HCT116 (cell line): ENCODE data around the gene STARD7. TPM values are rescaled to one million over a fixed set of nuclear protein-coding genes. Genes with fewer than 3 reads are reported as not detected.

Source experiments
- ATAC-seq: fragments of 200-7000 bp; cut with Tn5 transposase; 2 replicates; pipeline ENCODE4 v1.9.1; 2020; ENCODE audit warnings: mild to moderate bottlenecking, moderate library complexity
- BruUV-seq: library from RNA; stranded (reverse); fragments of 400-500 nt; replicated peaks from 2 replicates; lab custom pipeline; 2021; lab: Mats Ljungman, UMichigan
- CTCF ChIA-PET: fragments of 300-600 bp; sonication (Branson Sonifier 250); formaldehyde crosslinking; loops from one replicate; lab custom pipeline; 2021; ENCODE audit warnings: antibody characterized with exemption; lab: Charles Lee
- POLR2A ChIA-PET: fragments of 300-600, 350-600 bp; sonication (Branson Sonifier 250); formaldehyde crosslinking; loops from one replicate; lab custom pipeline; 2021; ENCODE audit warnings: antibody characterized with exemption; lab: Charles Lee
- RAD21 ChIA-PET, 2 experiments: fragments of 300-600 bp; sonication (Branson Sonifier 250); formaldehyde crosslinking; loops; one replicate each; lab custom pipeline; 2023; ENCODE audit warnings: low total read pairs in 2 of 2; ENCODE audit not compliant: uncharacterized antibody in 2 of 2, unreplicated experiment in 2 of 2, low non-redundant PET in 1 of 2; lab: Charles Lee
- DNase-seq: peaks from one replicate; pipeline ENCODE4 v3.0.0-alpha.2; 2010; ENCODE audit warnings: low read depth, low spot score
- H2AFZ ChIP-seq: fragments of 200-600 bp; shearing (Covaris generic), sonication (generic); 2 replicates; pipeline ENCODE4 v1.6.1; 2017; ENCODE audit warnings: low read depth, mixed run types, mixed read lengths, antibody characterized with exemption, low read length; ENCODE audit not compliant: poor library complexity, severe bottlenecking
- H3K27ac ChIP-seq: 2 replicates; pipeline ENCODE4 v1.5.1; 2012; ENCODE audit warnings: low read depth, low read length
- H3K27me3 ChIP-seq: fragments of 200-600 bp; sonication (generic); 2 replicates; pipeline ENCODE4 v1.6.1; 2016; ENCODE audit warnings: mixed run types, low read length, mixed read lengths; ENCODE audit not compliant: insufficient read depth
- H3K36me3 ChIP-seq, 2 experiments: fragments of 200-500 bp in 1 of 2; fragments of 200-600 bp in 1 of 2; sonication (Bioruptor generic) in 1 of 2; sonication (generic) in 1 of 2; 2 replicates each; pipeline versions ENCODE4 v1.5.1 to v1.6.1; 2014 to 2016; ENCODE audit warnings: low read length in 2 of 2, inconsistent platforms in 1 of 2, mixed read lengths in 1 of 2, mixed run types in 1 of 2; ENCODE audit not compliant: insufficient read depth in 2 of 2, control insufficient read depth in 1 of 2
- H3K4me1 ChIP-seq, 2 experiments: fragments of 200-600 bp in 1 of 2; sonication (generic) in 1 of 2; 2 replicates each; pipeline versions ENCODE4 v1.5.1 to v1.6.1; 2012 to 2017; ENCODE audit warnings: low read length in 2 of 2, inconsistent platforms in 1 of 2, mild to moderate bottlenecking in 1 of 2, mixed read lengths in 1 of 2, mixed run types in 1 of 2, moderate library complexity in 1 of 2; ENCODE audit not compliant: insufficient read depth in 2 of 2, control insufficient read depth in 1 of 2
- H3K4me2 ChIP-seq: fragments of 200-600 bp; sonication (generic); 2 replicates; pipeline ENCODE4 v1.6.1; 2017; ENCODE audit warnings: mixed run types, low read length, mixed read lengths
- H3K4me3 ChIP-seq, 2 experiments: fragments of 200-600 bp in 1 of 2; sonication (generic) in 1 of 2; replicated peaks in 1 of 2; 2 replicates each; pipeline ENCODE4 v1.5.1; 2011 to 2016; ENCODE audit warnings: low read length in 2 of 2, control low read depth in 1 of 2, low read depth in 1 of 2, mild to moderate bottlenecking in 1 of 2, mixed read lengths in 1 of 2, mixed run types in 1 of 2
- H3K79me2 ChIP-seq: fragments of 200-600 bp; sonication (generic); 2 replicates; pipeline ENCODE4 v1.6.1; 2017; ENCODE audit warnings: mild to moderate bottlenecking, mixed run types, low read length, moderate library complexity, mixed read lengths; ENCODE audit not compliant: insufficient read depth
- H3K9ac ChIP-seq: fragments of 200-600 bp; sonication (generic); 2 replicates; pipeline ENCODE4 v1.6.1; 2016; ENCODE audit warnings: low read length, mixed read lengths
- H3K9me2 ChIP-seq: fragments of 200-600 bp; sonication (generic), shearing (Covaris generic); 2 replicates; pipeline ENCODE4 v1.6.1; 2017; ENCODE audit warnings: mixed run types, mild to moderate bottlenecking, moderate library complexity; ENCODE audit not compliant: insufficient read depth
- H3K9me3 ChIP-seq, 2 experiments: fragments of 200-500 bp in 1 of 2; fragments of 200-600 bp in 1 of 2; sonication (Bioruptor generic) in 1 of 2; sonication (generic) in 1 of 2; 2 replicates each; pipeline ENCODE4 v1.6.1; 2014 to 2017; ENCODE audit warnings: low read length in 2 of 2, mixed read lengths in 2 of 2, inconsistent platforms in 1 of 2, low read depth in 1 of 2, mild to moderate bottlenecking in 1 of 2, mixed run types in 1 of 2, moderate library complexity in 1 of 2; ENCODE audit not compliant: control insufficient read depth in 1 of 2, insufficient read depth in 1 of 2
- H4K20me1 ChIP-seq: fragments of 200-600 bp; sonication (generic), shearing (Covaris generic); 2 replicates; pipeline ENCODE4 v1.6.1; 2017; ENCODE audit warnings: mixed run types, mild to moderate bottlenecking, moderate library complexity; ENCODE audit not compliant: insufficient read depth
- CBX3 ChIP-seq: IDR thresholded peaks from 2 replicates; pipeline ENCODE4 v1.6.1; 2012; ENCODE audit warnings: low read depth
- EGR1 ChIP-seq: IDR thresholded peaks from 2 replicates; pipeline ENCODE4 v1.6.1; 2012; ENCODE audit warnings: low read depth
- ELF1 ChIP-seq: IDR thresholded peaks from 2 replicates; pipeline ENCODE4 v1.6.1; 2012; ENCODE audit warnings: low read depth, borderline replicate concordance
- EZH2 ChIP-seq: fragments of 200-600 bp; sonication (generic); IDR thresholded peaks from 2 replicates; pipeline ENCODE4 v1.6.1; 2017; ENCODE audit warnings: antibody characterized with exemption, mixed run types
- EZH2phosphoT487 ChIP-seq: fragments of 200-600 bp; IDR thresholded peaks from 2 replicates; pipeline ENCODE4 v1.6.1; 2018; ENCODE audit warnings: antibody characterized with exemption, borderline replicate concordance
- FOSL1 ChIP-seq: IDR thresholded peaks from 2 replicates; pipeline ENCODE4 v1.6.1; 2012; ENCODE audit warnings: low read depth
- JUND ChIP-seq: IDR thresholded peaks from 2 replicates; pipeline ENCODE4 v1.6.1; 2012
- POLR2A ChIP-seq: IDR thresholded peaks from 2 replicates; pipeline ENCODE4 v1.7.0; 2011; ENCODE audit warnings: borderline replicate concordance; ENCODE audit not compliant: insufficient read depth, insufficient read length; ENCODE audit errors: extremely low read depth
- POLR2AphosphoS5 ChIP-seq: IDR thresholded peaks from 2 replicates; pipeline ENCODE4 v1.6.1; 2011; ENCODE audit warnings: mild to moderate bottlenecking, low read depth, low read length, moderate library complexity
- RAD21 ChIP-seq: IDR thresholded peaks from 2 replicates; pipeline ENCODE4 v1.6.1; 2012; ENCODE audit warnings: low read depth, mild to moderate bottlenecking
- SIN3A ChIP-seq: IDR thresholded peaks from 2 replicates; pipeline ENCODE4 v1.6.1; 2012; ENCODE audit warnings: low read depth
- SP1 ChIP-seq: IDR thresholded peaks from 2 replicates; pipeline ENCODE4 v1.6.1; 2012; ENCODE audit warnings: low read depth
- SRF ChIP-seq: IDR thresholded peaks from 2 replicates; pipeline ENCODE4 v1.6.1; 2012; ENCODE audit warnings: low read depth
- YY1 ChIP-seq: IDR thresholded peaks from 2 replicates; pipeline ENCODE4 v1.6.1; 2011; ENCODE audit warnings: low read length, low read depth, moderate library complexity, mild to moderate bottlenecking; ENCODE audit not compliant: insufficient replicate concordance; ENCODE audit errors: extremely low read depth
- ZNF274 ChIP-seq: fragments of 200-500 bp; sonication (Bioruptor generic); IDR thresholded peaks from 2 replicates; pipeline ENCODE4 v1.6.1; 2014; ENCODE audit warnings: mild to moderate bottlenecking, low read depth, low read length, inconsistent platforms
- intact Hi-C: fragments of 100-400 bp; cut with micrococcal nuclease; formaldehyde crosslinking; loops from 2 replicates; pipeline ENCODE4 v1.10.0; 2022
- total RNA-seq: library from RNA; stranded (reverse); gene quantifications from one replicate; pipeline ENCODE4 v1.2.1, GENCODE V29; 2021; ENCODE audit not compliant: unreplicated experiment
- TF ChIP-seq, protein P1 (sequence below): IDR thresholded peaks from 2 replicates; pipeline ENCODE4 v1.6.1; 2012
- TF ChIP-seq, protein P2 (sequence below): IDR thresholded peaks from 2 replicates; pipeline ENCODE4 v1.6.1; 2012
- TF ChIP-seq, protein P3 (sequence below): IDR thresholded peaks from 2 replicates; pipeline ENCODE4 v1.6.1; 2012; ENCODE audit warnings: low read depth

STARD7 gene
- total RNA-seq, 1 experiment from 2014 or later, result 160 TPM

DNA sequence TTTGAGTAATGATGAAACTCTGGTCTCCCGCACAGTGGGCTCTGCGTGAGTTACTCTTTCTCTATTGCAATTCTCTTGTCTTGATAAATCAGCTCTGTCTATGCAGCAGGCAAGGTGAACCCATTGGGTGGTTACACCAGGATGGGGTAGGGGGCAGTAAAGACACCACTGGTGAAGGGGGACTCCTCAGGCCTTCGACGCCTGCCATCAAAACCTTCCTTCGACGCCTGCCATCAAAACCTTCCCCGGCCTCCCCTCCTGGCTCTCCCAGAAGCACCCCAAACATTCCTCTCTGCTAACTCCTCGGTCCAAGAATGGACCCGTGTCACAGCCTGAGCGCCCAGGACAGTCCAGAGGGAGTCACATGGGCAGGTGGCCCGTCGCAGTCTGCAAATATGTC, 4.8 kb upstream of the STARD7 start:
- H3K27me3 ChIP-seq, result no peaks in the 10 kb centered on the region
- H3K9ac ChIP-seq, result no peak overlapping the region
- no peaks in the 10 kb centered on the region for H3K36me3 ChIP-seq
- ChIA-PET RAD21 (no interaction called here), CTCF (no interaction called here), POLR2A (no interaction called here)
- intact Hi-C loops, result no loop called here
- no peaks in the 10 kb centered on the region for H4K20me1 ChIP-seq
- H3K4me3 ChIP-seq, result no peak overlapping the region
- no peaks in the 10 kb centered on the region for H3K9me2 ChIP-seq
- TF ChIP-seq FOSL1, result no peak
- TF ChIP-seq EZH2phosphoT487, result no peak
- no peak for TF ChIP-seq YY1
- no peak for TF ChIP-seq JUND
- TF ChIP-seq ELF1, result no peak
- no peak for TF ChIP-seq EZH2
- H3K4me1 ChIP-seq, result peaks cover 4 to 11% of the 10 kb centered on the region in 2 experiments; a peak in 3 of 4 replicates
- BruUV-seq, result no TSS peak
- no peak overlapping the region for H3K27ac ChIP-seq
- ATAC-seq, result no peak
- H2AFZ ChIP-seq, result no peak overlapping the region
- H3K4me2 ChIP-seq, result no peak overlapping the region
- H3K79me2 ChIP-seq, result peaks cover 17% of the 10 kb centered on the region; the same call in 1 of the 2 replicates
- DNase-seq, result no peak
- no peaks in the 10 kb centered on the region for H3K9me3 ChIP-seq

DNA sequence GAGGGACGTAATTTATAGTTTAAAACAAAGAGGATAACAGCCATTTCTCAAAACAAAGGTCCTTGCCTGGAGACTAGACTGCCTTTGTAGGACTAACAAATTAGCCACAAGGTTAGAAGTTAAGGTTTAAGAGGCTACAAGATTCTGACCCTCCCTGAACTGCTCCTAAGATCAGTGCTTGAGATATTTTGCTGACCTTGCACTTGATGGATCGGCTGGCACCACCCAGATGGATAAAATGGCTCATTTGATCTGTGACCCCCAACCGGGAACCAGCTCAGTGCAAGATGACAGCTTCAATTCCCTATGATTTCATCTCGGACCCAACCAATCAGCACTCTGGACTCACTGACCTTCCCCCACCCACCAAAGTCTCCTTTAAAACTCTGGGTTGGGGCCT, 3.7 kb upstream of the STARD7 start:
- CTCF ChIA-PET, result no interaction called here
- Histone ChIP-seq H3K27me3 (no peaks in the 10 kb centered on the region), H3K9me2 (no peaks in the 10 kb centered on the region), H2AFZ (no peak overlapping the region), H3K9me3 (no peaks in the 10 kb centered on the region), H3K4me1 (peaks cover 4 to 13% of the 10 kb centered on the region in 2 experiments; a peak in 3 of 4 replicates), H3K27ac (no peak overlapping the region), H3K79me2 (peaks cover 25% of the 10 kb centered on the region), H3K36me3 (no peaks in the 10 kb centered on the region), H4K20me1 (peaks cover 6% of the 10 kb centered on the region; the same call in 1 of the 2 replicates), H3K4me2 (no peak overlapping the region), H3K4me3 (no peak overlapping the region), H3K9ac (no peak overlapping the region)
- no TSS peak for BruUV-seq
- intact Hi-C loops, result no loop called here
- POLR2A ChIA-PET, result no interaction called here
- ATAC-seq, result no peak
- RAD21 ChIA-PET, result no interaction called here
- no peak for DNase-seq
- TF ChIP-seq ZNF274 (no peak), YY1 (no peak), EZH2phosphoT487 (no peak), POLR2AphosphoS5 (no peak), CBX3 (no peak), JUND (no peak), ELF1 (no peak), RAD21 (no peak), SIN3A (no peak), SP1 (no peak), POLR2A (no peak), FOSL1 (no peak), EGR1 (no peak), EZH2 (no peak), SRF (no peak)
- TF ChIP-seq, protein P1, sequence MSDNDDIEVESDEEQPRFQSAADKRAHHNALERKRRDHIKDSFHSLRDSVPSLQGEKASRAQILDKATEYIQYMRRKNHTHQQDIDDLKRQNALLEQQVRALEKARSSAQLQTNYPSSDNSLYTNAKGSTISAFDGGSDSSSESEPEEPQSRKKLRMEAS, result no peak
- TF ChIP-seq, protein P2, sequence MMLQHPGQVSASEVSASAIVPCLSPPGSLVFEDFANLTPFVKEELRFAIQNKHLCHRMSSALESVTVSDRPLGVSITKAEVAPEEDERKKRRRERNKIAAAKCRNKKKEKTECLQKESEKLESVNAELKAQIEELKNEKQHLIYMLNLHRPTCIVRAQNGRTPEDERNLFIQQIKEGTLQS, result no peak
- TF ChIP-seq, protein P3, sequence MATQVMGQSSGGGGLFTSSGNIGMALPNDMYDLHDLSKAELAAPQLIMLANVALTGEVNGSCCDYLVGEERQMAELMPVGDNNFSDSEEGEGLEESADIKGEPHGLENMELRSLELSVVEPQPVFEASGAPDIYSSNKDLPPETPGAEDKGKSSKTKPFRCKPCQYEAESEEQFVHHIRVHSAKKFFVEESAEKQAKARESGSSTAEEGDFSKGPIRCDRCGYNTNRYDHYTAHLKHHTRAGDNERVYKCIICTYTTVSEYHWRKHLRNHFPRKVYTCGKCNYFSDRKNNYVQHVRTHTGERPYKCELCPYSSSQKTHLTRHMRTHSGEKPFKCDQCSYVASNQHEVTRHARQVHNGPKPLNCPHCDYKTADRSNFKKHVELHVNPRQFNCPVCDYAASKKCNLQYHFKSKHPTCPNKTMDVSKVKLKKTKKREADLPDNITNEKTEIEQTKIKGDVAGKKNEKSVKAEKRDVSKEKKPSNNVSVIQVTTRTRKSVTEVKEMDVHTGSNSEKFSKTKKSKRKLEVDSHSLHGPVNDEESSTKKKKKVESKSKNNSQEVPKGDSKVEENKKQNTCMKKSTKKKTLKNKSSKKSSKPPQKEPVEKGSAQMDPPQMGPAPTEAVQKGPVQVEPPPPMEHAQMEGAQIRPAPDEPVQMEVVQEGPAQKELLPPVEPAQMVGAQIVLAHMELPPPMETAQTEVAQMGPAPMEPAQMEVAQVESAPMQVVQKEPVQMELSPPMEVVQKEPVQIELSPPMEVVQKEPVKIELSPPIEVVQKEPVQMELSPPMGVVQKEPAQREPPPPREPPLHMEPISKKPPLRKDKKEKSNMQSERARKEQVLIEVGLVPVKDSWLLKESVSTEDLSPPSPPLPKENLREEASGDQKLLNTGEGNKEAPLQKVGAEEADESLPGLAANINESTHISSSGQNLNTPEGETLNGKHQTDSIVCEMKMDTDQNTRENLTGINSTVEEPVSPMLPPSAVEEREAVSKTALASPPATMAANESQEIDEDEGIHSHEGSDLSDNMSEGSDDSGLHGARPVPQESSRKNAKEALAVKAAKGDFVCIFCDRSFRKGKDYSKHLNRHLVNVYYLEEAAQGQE, result no peak
